DMS53 (cell line): ENCODE measurements around the gene SRSF6.
"Not testable (repeated sequence)": the region's sequence is repeated elsewhere in the genome, so short reads cannot be mapped to it uniquely, and the experiment has no call there.

Experiments used
- DNase-seq: peaks from one replicate; lab custom pipeline; 2025; lab: John Stamatoyannopoulos, UW

Gene SRSF6

GRCh38 chr20:43448748-43449535, 8.8 kb upstream of the SRSF6 start:
- peak; percentile 75 for DNase-seq

GRCh38 chr20:43450841-43451799, 6.6 kb upstream of the SRSF6 start:
- no peak for DNase-seq

DNA sequence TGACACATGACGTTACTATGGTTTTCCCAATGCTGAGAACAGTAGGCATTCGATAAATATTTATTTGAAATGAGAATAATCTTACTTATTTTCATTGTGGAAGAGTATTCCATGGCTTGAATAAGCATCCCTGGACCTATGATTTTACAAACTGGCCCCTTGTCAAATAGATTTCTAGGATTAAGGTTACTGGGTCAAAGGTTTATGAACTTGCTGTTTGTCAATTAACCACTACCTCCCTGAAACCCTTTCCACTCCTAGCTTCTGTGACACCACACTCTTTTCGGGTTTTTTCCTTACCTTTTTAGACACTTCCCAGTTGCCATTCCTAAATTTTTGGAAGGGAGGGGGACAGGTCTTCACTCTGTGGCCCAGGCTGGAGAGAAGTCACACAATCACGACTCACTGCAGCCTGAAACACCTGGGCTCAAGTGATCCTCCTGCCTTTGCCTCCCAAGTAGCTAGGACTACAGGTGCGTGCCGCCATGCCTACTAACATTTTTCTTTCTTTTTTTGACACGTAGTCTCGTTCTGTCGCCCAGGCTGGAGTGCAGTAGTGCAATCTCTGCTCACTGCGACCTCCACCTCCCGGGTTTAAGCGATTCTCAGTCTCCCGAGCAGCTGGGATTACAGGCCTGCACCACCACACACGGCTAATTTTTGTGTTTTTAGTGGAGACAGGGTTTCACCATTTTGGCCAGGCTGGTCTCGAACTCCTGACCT, 5.1 kb upstream of the SRSF6 start:
- no peak for DNase-seq

DNA sequence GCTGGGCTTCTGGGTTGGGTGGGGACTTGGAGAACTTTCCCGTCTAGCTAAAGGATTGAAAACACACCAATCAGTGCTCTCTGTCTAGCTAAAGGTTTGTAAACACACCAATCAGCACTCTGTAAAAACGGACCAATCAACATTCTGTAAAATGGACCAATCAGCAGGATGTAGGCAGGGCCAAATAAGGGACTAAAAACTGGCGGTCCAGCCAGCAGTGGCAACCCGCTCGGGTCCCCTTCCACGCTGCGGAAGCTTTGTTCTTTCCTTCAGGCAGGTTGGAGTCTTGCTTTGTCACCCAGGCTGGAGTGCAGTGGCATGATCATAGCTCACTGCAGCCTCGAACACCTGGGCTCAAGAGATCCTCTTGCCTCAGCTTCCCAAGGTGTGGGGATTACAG, 1.4 kb upstream of the SRSF6 start:
- not testable (repeated sequence) for DNase-seq

- peak; percentile 98 for DNase-seq
These were observed 672 bp upstream of the SRSF6 start for GRCh38 chr20:43456809-43457639.

DNA sequence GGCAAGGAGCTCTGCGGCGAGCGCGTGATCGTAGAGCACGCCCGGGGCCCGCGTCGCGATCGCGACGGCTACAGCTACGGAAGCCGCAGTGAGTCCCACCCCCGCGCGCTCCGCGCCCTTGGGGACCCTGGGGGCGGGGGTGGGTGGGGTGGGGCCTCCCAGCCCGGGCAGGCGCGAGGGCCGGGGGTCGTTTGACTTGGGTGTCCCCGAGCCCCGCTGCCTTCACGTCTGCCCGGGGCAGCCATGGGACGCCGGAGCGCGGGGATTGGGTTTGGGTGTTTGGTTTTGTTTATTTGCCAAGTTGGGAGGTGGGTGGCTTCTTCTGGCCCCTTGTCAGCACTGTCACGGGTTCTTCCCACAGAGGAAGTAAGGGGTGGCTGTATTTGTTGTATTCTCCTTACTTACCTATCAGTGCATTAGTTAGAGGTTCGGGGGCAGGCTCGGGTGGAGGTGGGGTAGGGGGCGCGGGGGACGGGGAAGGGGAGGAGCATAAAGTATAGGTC, 777 bp downstream of the SRSF6 start:
- DNase-seq, result peak; percentile 72

DNA sequence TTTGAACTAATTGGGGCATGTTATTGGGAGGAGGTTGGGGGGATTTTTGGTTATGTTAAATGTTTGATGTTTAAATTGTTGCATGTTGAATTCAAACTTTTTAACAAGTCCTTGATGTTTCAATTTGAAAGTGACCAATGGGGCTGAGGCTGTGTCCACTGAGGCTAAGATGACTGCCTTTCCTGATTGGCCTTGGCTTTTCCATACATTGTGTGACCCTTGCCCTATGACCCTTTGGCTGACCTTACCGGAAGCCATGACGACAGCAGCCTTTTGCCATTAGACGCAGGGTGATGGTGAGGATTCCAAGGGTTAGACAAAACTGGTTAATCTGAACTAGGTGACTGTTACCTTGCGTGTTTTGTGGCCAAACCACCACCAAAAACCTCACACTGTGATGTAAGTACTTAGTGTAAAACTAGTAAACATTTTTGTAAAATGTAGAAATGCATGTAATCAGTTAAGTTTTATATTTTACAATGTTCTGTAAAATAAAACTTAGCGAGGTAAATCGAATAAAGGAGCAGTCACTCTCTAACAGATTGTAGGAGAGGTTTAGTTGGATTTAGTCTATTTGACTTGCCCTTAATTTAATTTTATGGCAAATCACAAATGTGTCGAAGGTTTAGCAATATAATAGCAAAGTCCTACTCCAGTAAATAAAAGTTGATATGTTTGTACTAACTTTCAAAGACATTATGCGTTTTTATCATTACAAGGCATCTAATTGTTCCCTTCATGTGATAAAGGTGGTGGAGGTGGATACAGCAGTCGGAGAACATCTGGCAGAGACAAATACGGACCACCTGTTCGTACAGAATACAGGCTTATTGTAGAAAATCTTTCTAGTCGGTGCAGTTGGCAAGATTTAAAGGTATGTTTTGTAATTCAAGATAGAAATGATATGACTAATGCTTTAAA, 1.6 kb downstream of the SRSF6 start:
- no peak for DNase-seq

GRCh38 chr20:43460172-43460829, 2.6 kb downstream of the SRSF6 start:
- DNase-seq, result no peak

- peak; percentile 22 for DNase-seq
These were observed 3.1 kb downstream of the SRSF6 start for GRCh38 chr20:43460830-43461200.

DNA sequence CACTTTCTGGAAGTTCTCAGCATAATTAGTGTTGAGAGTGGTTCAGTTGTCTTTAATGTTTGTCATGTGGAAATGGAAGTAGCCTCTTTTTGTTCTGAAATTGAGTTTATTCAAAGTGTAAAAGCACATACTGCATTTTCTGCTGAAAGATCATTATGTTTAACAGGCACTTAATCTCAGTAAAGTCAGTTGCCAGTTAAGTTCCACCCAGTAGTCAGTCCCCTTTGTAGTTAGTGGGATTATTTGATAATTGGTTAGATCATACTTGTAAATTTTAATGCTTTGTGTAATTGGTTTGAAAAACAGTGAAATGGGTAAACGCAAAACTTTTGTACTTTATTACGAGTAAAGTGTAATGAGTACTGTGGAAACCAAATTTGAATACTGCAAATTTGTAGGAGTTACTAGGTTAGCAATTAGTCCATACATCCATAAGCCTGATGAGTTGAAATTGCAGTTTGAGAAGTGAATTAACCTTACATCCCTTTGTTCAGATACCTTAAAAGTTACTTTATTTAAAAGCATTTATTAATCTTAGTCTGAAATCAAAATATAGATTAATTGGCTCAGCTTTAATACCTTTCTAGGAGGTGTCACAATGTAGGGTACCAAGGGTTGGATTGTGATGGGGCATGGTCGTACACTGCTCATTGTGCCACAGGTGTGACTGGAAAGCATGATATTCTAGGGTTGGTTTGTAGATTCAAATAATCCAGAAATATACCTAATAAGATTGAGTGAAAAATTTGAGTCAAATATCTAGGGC, 4.4 kb downstream of the SRSF6 start:
- no peak for DNase-seq

DNA sequence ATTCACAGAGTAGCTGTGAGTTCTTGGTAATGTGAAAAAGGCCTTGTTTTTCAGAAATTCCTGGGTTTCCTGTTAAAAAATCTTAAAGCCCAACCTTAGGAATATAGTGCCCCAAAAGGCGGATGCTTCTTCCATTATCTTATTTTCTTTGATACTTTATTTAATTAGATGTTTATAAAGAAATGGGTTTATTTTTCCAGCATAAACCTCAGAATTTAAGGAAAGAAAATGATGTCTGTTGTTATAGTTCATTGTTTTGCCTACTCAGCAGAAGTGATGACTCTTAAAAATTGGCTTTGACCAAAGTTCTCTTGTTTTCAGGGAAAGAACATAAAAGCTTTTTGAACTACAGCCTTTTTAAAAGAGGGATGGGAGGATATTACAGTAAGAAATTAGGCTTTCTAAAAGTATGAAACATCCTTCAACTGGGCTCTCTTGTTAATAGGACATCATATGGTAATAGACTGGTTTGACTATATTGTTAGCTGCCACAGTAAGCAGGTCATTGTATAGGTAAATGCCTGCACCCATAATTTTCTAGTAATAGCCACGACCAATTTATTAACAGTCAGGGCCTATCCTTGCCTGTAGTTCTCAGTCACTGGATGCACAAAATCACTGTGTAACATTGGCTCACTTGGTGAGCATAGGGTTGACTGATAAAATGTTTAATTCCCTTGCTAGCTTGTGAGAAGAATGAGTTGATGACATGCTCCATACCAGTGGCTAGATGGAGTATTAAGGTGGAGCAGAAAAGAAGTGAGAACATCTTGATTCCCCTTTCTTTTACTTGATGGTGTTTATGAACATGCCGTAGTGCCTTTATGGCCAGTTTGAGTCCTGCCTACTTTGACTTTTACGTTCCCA, 5.2 kb downstream of the SRSF6 start:
- no peak for DNase-seq

DNA sequence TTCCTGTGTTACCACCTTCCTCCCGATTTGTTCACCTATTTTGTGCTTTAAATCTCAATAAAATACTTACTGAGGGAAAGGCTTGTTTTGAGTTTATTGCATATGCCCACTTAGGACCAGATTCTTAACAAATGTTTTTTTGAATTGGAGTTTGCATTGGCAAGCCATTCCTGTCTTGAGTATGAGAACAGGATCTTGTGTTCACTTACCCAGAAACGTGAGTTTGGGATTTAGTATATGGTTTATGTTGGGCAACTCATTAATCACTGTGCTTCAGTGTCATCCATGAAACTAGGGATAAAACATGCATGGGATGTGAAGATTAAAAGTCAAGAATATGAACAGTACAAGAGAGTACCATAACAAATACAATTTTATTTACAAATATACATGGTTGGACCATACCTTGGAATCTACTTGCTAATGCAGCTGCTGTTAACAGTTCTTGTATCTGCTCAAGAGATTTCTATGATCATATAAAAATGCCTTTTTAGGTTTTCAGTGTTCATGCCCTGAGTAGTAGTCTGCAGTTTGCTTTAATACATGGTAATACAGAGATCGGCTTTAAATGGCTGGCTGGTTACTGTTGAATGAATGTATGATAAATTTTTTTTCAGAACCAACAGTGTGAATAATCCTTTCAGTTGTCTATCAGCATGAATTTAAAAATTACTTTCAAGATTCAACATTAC, 6.0 kb downstream of the SRSF6 start:
- DNase-seq, result no peak

DNA sequence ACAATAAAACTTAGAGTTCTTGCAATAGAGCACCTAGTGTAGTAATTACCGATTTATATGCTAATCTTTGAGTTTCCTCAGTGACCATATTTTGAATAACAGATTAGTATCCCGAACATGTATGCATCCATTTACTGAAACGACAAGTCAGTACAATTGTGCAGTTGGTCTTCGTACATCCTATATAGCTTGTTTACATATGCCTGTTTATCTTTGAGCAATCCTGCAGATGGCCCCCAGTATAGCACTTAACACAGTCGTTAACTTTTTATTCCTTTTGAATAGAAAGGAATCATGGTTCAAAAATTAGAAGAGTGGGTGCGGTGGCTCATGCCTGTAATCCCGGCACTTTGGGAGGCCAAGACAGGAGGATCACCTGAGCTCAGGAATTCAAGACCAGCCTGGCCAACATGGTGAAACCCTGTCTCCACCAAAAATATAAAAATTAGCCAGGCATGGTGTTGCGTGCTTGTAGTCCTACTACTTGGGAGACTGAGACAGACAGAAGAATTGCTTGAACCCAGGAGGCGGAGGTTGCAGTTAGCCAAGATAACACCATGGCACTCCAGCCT, 6.6 kb downstream of the SRSF6 start:
- DNase-seq, result peak; percentile 35

- DNase-seq, result no peak
These were observed 7.9 kb downstream of the SRSF6 start for GRCh38 chr20:43465625-43465943.

GRCh38 chr20:43467589-43467988, 9.9 kb downstream of the SRSF6 start:
- DNase-seq, result no peak

DNA sequence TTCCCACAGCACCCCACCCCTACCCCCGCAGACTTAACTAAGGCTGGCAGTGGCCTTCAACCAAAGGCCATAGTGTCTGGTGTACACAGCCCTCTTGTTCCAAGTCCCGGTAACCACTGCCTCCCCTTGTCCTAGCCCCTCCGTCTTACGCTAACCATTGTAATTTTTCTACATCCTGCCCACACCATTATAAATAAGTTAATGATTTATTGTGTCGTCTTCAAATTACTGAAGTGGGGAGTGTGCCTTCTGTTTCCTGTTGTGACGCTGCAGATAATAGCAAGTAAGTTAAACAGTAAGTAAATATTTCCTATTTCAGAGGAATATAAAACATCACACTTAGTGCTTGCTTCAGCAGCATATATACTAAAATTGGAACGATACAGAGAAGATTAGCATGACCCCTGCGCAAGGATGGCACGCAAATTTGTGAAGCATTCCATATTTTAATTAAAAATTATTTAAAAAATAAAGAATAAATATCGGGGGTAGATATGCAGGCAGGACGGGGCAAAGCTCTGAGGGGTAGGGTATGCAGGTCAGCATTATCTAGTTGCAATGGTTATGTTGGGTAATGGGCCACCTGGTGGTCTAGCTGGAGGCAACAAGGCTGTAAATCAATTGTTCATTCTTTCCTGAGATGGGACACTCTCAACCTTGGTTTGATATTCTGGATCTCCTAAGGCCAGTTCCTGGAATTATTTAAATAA, 15.1 kb downstream of the SRSF6 start:
- no peak for DNase-seq

- DNase-seq, result no peak
These were observed 15.6 kb downstream of the SRSF6 start for GRCh38 chr20:43473381-43473704.
